ENCODE measurements around the gene NAGPA.

DNA sequence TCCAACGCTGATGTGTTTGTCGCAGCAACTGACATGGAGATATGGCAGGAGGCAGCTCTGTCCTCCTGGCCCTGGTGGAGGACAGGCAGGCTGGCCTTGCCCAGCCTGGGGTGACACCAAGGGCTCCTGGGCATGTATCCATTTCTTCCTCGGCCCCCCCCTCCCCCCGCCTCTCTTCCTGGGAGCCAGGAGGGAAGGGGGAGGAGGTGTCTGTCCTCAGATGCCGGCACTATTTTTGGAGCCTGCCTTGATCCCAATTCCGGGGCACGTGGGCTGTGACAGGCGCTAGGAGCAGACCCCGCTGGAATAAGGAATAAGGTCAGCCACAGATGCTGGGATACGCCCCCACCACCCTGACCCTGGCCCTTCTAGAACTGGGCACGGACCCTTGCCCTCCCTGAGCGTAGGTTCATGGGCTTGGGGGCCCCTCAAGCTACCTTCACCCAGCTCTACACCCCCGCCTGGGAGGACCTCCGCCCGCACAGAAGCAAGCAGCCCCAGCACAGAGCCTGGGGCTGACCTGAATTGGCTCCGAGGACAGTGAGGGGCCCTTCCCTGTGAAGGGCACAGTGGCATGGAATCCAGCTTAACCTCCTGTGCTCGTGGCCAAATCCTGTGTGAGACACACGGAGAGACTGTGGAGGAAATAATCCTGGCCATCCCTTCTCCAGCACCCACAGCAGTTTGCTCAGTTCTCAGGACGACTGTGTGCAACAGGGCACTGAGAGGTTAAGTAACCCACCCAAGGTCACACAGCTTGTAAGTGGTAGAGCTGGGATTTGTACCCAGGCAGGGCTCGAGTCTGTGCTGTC is 51.5 kb downstream of the NAGPA start:
- TF ChIP-seq, protein P1, sequence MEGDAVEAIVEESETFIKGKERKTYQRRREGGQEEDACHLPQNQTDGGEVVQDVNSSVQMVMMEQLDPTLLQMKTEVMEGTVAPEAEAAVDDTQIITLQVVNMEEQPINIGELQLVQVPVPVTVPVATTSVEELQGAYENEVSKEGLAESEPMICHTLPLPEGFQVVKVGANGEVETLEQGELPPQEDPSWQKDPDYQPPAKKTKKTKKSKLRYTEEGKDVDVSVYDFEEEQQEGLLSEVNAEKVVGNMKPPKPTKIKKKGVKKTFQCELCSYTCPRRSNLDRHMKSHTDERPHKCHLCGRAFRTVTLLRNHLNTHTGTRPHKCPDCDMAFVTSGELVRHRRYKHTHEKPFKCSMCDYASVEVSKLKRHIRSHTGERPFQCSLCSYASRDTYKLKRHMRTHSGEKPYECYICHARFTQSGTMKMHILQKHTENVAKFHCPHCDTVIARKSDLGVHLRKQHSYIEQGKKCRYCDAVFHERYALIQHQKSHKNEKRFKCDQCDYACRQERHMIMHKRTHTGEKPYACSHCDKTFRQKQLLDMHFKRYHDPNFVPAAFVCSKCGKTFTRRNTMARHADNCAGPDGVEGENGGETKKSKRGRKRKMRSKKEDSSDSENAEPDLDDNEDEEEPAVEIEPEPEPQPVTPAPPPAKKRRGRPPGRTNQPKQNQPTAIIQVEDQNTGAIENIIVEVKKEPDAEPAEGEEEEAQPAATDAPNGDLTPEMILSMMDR (IDR thresholded peaks at IDR 0.05): no peak
- no peak for TF ChIP-seq EP300 (IDR thresholded peaks at IDR 0.05)

All from suprapubic skin (tissue), 3 donors.